NCI-H82 (cell line): ENCODE data around the gene HIBADH.
"Not testable (repeated sequence)": the region's sequence is repeated elsewhere in the genome, so short reads cannot be mapped to it uniquely, and the experiment has no call there.

Source experiments
- DNase-seq: peaks from one replicate; lab custom pipeline; 2025; lab: John Stamatoyannopoulos, UW

HIBADH gene

GRCh38 chr7:27678617-27679260 lies 16.1 kb upstream of the HIBADH start:
- no peak for DNase-seq

- no peak for DNase-seq
These were observed 15.4 kb upstream of the HIBADH start for GRCh38 chr7:27677912-27678612.

- not testable (repeated sequence) for DNase-seq
These were observed 11.4 kb upstream of the HIBADH start for GRCh38 chr7:27674126-27674525.

GRCh38 chr7:27671675-27672074 lies 9.0 kb upstream of the HIBADH start:
- DNase-seq: no peak

- DNase-seq: no peak
These were observed 8.0 kb upstream of the HIBADH start for GRCh38 chr7:27670676-27671075.

- DNase-seq: no peak
These were observed 7.5 kb upstream of the HIBADH start for GRCh38 chr7:27670177-27670576.

- DNase-seq: no peak
These were observed 2.8 kb upstream of the HIBADH start for GRCh38 chr7:27665531-27665930.

GRCh38 chr7:27663989-27664331 lies 1.3 kb upstream of the HIBADH start:
- DNase-seq: no peak

- peak; percentile 74 for DNase-seq
These were observed 733 bp downstream of the HIBADH start for GRCh38 chr7:27661811-27662489.

GRCh38 chr7:27656724-27657123 lies 6.0 kb downstream of the HIBADH start:
- DNase-seq: no peak

GRCh38 chr7:27655184-27655583 lies 7.5 kb downstream of the HIBADH start:
- DNase-seq: no peak

GRCh38 chr7:27652518-27652917 lies 10.2 kb downstream of the HIBADH start:
- DNase-seq: peak; percentile 97

- no peak for DNase-seq
These were observed 11.0 kb downstream of the HIBADH start for GRCh38 chr7:27651702-27652101.

GRCh38 chr7:27650283-27650682 lies 12.4 kb downstream of the HIBADH start:
- no peak for DNase-seq

- DNase-seq: no peak
These were observed 15.2 kb downstream of the HIBADH start for GRCh38 chr7:27647489-27647888.

GRCh38 chr7:27647046-27647445 lies 15.6 kb downstream of the HIBADH start:
- DNase-seq: no peak

- DNase-seq: no peak
These were observed 20.4 kb downstream of the HIBADH start for GRCh38 chr7:27642271-27642670.

- peak; percentile 17 for DNase-seq
These were observed 21.0 kb downstream of the HIBADH start for GRCh38 chr7:27641581-27642230.

- DNase-seq: no peak
These were observed 21.7 kb downstream of the HIBADH start for GRCh38 chr7:27640884-27641574.

GRCh38 chr7:27639851-27640250 lies 22.8 kb downstream of the HIBADH start:
- DNase-seq: no peak

- not testable (repeated sequence) for DNase-seq
These were observed 23.6 kb downstream of the HIBADH start for GRCh38 chr7:27639048-27639447.

- DNase-seq: peak; percentile 48
These were observed 26.2 kb downstream of the HIBADH start for GRCh38 chr7:27636326-27637006.
